Peyer's patch (tissue), 4 donors: ENCODE results near the gene MARK3. TPM values are rescaled to one million over a fixed set of nuclear protein-coding genes. Genes with fewer than 3 reads are reported as not detected.
A peak's percentile ranks its signal among the peaks of the same experiment; 100 is the strongest.

ENCODE experiments used
- DNase-seq, 3 donors: peaks; one replicate each; pipeline ENCODE4 v3.0.0-alpha.2; 2017 to 2019
- H3K27ac ChIP-seq, 4 donors: fragments of 200-600 bp; sonication (generic); one replicate each; pipeline ENCODE4 v1.5.1; 2016 to 2019
- H3K27me3 ChIP-seq, 2 donors: fragments of 200-600 bp; sonication (generic); one replicate each; pipeline ENCODE4 v1.5.1; 2019
- H3K36me3 ChIP-seq, 3 donors: fragments of 200-600 bp; sonication (generic); one replicate each; pipeline ENCODE4 v1.5.1; 2016 to 2019
- H3K4me1 ChIP-seq, 4 donors: fragments of 200-600 bp; sonication (generic); one replicate each; pipeline ENCODE4 v1.5.1; 2016 to 2019
- H3K4me3 ChIP-seq, 4 donors: fragments of 200-600 bp; sonication (generic); 1 replicate in 3 of 4; 2 replicates in 1 of 4; pipeline ENCODE4 v1.5.1; 2016 to 2019; ENCODE audit warnings: mild to moderate bottlenecking in 1 of 4
- H3K9me3 ChIP-seq, 4 donors: fragments of 200-600 bp; sonication (generic); one replicate each; pipeline ENCODE4 v1.5.1; 2016 to 2019; ENCODE audit warnings: mild to moderate bottlenecking in 1 of 4
- CTCF ChIP-seq, 6 experiments: fragments of 450-650 bp in 4 of 6; fragments of 200-600 bp in 2 of 6; sonication (generic) in 1 of 6; IDR thresholded peaks; one replicate each; pipeline ENCODE4 v1.5.1; 2017 to 2019; ENCODE audit warnings: antibody characterized with exemption in 6 of 6, mild to moderate bottlenecking in 3 of 6, moderate library complexity in 1 of 6
- POLR2A ChIP-seq, 2 donors: fragments of 450-650 bp; IDR thresholded peaks; one replicate each; pipeline ENCODE4 v1.5.1; 2017; ENCODE audit warnings: antibody characterized with exemption in 2 of 2, mild to moderate bottlenecking in 2 of 2, moderate library complexity in 2 of 2
- total RNA-seq, 4 donors: library from RNA; depleted of rRNA; stranded (reverse); fragments of >200 nt; gene quantifications; one replicate each; pipeline ENCODE4 v1.1.0, GENCODE V29; 2016

The MARK3 gene
- total RNA-seq, 4 donors from 2014 or later: 76.0 to 196 (median 99.5) TPM

GRCh38 chr14:103480595-103480994 is 95.4 kb downstream of the MARK3 start:
- no peak overlapping the region for H3K4me3 ChIP-seq
- TF ChIP-seq POLR2A (IDR thresholded peaks at IDR 0.05) (no peak), CTCF (IDR thresholded peaks at IDR 0.05) (no peak)
- H3K27ac ChIP-seq: no peak overlapping the region
- no peaks in the 10 kb centered on the region for H3K27me3 ChIP-seq
- DNase-seq: no peak
- peaks cover 0 to 67% (median 0%) of the 10 kb centered on the region in 3 donors for H3K36me3 ChIP-seq
- H3K9me3 ChIP-seq: no peaks in the 10 kb centered on the region
- peaks cover 0 to 5% (median 2%) of the 10 kb centered on the region in 4 donors for H3K4me1 ChIP-seq

- Histone ChIP-seq H3K27ac (no peak overlapping the region), H3K4me3 (no peak overlapping the region), H3K4me1 (peaks cover 0 to 5% (median 2%) of the 10 kb centered on the region in 4 donors), H3K27me3 (no peaks in the 10 kb centered on the region), H3K36me3 (peaks cover 0 to 54% (median 0%) of the 10 kb centered on the region in 3 donors), H3K9me3 (no peaks in the 10 kb centered on the region)
- peak in 1 of 3 donors; percentile 52 for DNase-seq
- TF ChIP-seq CTCF (IDR thresholded peaks at IDR 0.05) (no peak), POLR2A (IDR thresholded peaks at IDR 0.05) (no peak)
These were observed 98.4 kb downstream of the MARK3 start for GRCh38 chr14:103483600-103483999.

- no peaks in the 10 kb centered on the region for H3K9me3 ChIP-seq
These were observed 100.3 kb downstream of the MARK3 start for GRCh38 chr14:103485504-103485903.

GRCh38 chr14:103488071-103488470 is 102.9 kb downstream of the MARK3 start:
- no peaks in the 10 kb centered on the region for H3K27me3 ChIP-seq
- TF ChIP-seq CTCF (IDR thresholded peaks at IDR 0.05) (no peak), POLR2A (IDR thresholded peaks at IDR 0.05) (no peak)
- H3K36me3 ChIP-seq: peaks cover 0 to 58% (median 0%) of the 10 kb centered on the region in 3 donors
- H3K9me3 ChIP-seq: no peaks in the 10 kb centered on the region
- DNase-seq: no peak
- no peak overlapping the region for H3K4me3 ChIP-seq
- peaks cover 0 to 5% (median 0%) of the 10 kb centered on the region in 4 donors for H3K4me1 ChIP-seq
- no peak overlapping the region for H3K27ac ChIP-seq

More at GRCh38 chr14:103485504-103485903, 100.3 kb downstream of the MARK3 start:
- TF ChIP-seq CTCF (IDR thresholded peaks at IDR 0.05): no peak
- no peak for TF ChIP-seq POLR2A (IDR thresholded peaks at IDR 0.05)
- no peak for DNase-seq
- H3K4me1 ChIP-seq: peaks cover 0 to 5% (median 0%) of the 10 kb centered on the region in 4 donors
- no peak overlapping the region for H3K4me3 ChIP-seq
- H3K27me3 ChIP-seq: no peaks in the 10 kb centered on the region
- no peak overlapping the region for H3K27ac ChIP-seq
- peaks cover 0 to 53% (median 0%) of the 10 kb centered on the region in 3 donors for H3K36me3 ChIP-seq

GRCh38 chr14:103488960-103489359 is 103.7 kb downstream of the MARK3 start:
- H3K27ac ChIP-seq: no peak overlapping the region
- no peaks in the 10 kb centered on the region for H3K27me3 ChIP-seq
- TF ChIP-seq POLR2A (IDR thresholded peaks at IDR 0.05) (no peak), CTCF (IDR thresholded peaks at IDR 0.05) (no peak)
- no peak for DNase-seq
- no peaks in the 10 kb centered on the region for H3K9me3 ChIP-seq
- peaks cover 0 to 65% (median 0%) of the 10 kb centered on the region in 3 donors for H3K36me3 ChIP-seq
- peaks cover 0 to 3% (median 0%) of the 10 kb centered on the region in 4 donors for H3K4me1 ChIP-seq
- H3K4me3 ChIP-seq: no peak overlapping the region

- DNase-seq: no peak
- no peaks in the 10 kb centered on the region for H3K9me3 ChIP-seq
- no peak for TF ChIP-seq CTCF (IDR thresholded peaks at IDR 0.05)
- no peak for TF ChIP-seq POLR2A (IDR thresholded peaks at IDR 0.05)
- no peaks in the 10 kb centered on the region for H3K27me3 ChIP-seq
- no peak overlapping the region for H3K4me3 ChIP-seq
- no peaks in the 10 kb centered on the region for H3K4me1 ChIP-seq
- H3K27ac ChIP-seq: no peak overlapping the region
- peaks cover 0 to 72% (median 0%) of the 10 kb centered on the region in 3 donors for H3K36me3 ChIP-seq
These were observed 104.4 kb downstream of the MARK3 start for GRCh38 chr14:103489621-103490020.
